HG02610 (cell line): ENCODE measurements around the gene PROKR1.
"Not testable (repeated sequence)": the region's sequence is repeated elsewhere in the genome, so short reads cannot be mapped to it uniquely, and the experiment has no call there.

Experiments used
- ATAC-seq: cut with Tn5 transposase; IDR thresholded peaks from one replicate; pipeline ENCODE4 v1.9.1; 2021; ENCODE audit warnings: mild to moderate bottlenecking, moderate library complexity; ENCODE audit not compliant: unreplicated experiment

PROKR1 gene

DNA sequence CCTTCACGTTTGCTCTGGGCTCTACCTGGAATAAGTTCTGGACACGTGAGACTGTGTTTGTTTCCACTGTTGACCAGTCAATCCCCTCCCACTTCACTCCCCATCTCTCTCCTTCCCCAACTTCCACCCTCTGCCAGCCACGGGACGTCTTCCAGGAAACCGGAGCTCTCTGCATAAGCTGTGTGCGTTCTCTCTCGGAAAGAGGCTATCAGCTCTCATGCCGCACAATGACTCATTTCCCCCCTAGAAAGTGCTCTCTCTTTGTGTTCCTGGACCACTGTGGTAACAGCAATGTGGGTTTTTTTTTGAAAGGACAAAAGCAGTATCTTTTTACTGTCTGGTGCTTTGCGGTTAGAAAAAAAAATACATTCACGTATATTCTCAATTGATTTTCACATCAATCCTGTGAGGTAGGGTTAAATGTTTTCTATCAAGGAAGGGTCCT is 10.2 kb downstream of the PROKR1 start:
- ATAC-seq = peak; percentile 90

DNA sequence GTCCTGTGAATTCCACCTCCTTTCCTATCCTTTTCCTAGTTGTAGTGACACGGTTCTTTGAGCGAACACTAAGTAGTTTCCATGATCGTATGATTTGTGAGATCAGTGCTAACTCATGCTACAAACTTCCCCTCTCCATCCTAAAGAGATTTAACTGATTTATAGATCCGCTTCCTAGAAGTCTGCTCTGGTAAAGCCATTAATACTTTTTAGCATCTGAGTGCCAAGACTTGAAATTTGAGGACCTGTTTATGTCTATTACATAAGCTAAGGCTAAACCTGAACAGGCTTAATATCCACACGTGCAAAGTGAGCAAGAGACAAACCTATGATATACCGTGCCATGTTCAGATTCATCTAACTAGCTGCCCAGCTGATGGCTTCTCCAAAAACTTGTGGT is 14.9 kb downstream of the PROKR1 start:
- ATAC-seq = no peak

DNA sequence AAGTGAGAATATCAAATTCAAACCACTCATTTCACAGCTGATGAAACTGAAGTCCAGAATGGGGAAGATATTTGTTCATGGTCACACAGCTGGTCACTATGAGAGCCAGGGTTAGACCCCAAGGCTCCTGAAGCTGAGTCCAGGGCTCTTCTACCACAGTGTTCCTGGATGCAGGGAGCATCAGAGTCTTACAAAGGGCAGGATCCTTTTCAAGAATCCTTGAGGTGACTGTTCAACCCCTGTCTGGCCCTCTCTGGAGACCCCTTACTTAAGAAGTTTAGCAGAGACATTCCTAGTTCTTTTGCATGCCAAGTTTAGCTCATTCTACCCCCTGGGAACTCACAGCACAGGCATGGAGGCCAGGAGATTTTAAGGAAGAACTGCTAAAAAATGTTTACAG is 15.7 kb downstream of the PROKR1 start:
- no peak for ATAC-seq

DNA sequence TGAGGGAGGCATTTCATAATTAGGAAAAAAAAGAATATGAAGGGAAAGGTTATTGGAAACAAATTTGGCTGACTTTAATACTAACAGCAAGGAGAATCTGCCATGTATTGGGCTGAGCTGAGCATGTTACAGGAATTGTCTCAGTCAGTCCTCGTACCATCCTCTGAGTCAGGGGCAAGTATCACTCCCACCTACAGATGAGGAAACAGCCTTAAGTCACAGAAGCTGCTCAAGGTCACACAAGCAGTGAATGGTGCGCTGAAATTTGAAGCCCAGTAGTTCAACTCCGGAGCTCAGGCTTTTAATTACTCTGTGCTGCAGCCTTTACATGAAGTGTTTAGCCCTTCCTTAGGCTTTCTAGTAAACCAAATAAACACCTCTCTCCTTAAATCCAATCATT is 17.3 kb downstream of the PROKR1 start:
- no peak for ATAC-seq

DNA sequence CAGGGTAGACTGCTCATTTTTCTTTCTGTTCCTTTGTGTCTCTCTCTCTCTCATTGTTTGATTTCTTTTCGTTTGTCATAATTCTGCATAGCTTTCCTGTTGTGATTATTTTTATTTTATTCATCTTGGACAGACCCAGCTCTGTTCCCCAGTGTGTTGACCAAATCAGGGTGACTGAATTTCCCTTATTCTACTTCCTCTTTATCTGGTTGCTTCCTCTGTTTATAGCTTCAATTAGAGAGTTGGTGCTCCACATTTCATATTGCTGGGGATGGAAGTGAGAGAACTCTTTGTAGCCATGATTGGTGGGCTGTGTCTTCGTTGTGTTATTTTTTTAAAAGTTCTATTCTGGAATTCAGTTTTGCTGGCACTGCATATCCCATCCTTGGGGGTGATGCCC is 19.1 kb downstream of the PROKR1 start:
- ATAC-seq = no peak

DNA sequence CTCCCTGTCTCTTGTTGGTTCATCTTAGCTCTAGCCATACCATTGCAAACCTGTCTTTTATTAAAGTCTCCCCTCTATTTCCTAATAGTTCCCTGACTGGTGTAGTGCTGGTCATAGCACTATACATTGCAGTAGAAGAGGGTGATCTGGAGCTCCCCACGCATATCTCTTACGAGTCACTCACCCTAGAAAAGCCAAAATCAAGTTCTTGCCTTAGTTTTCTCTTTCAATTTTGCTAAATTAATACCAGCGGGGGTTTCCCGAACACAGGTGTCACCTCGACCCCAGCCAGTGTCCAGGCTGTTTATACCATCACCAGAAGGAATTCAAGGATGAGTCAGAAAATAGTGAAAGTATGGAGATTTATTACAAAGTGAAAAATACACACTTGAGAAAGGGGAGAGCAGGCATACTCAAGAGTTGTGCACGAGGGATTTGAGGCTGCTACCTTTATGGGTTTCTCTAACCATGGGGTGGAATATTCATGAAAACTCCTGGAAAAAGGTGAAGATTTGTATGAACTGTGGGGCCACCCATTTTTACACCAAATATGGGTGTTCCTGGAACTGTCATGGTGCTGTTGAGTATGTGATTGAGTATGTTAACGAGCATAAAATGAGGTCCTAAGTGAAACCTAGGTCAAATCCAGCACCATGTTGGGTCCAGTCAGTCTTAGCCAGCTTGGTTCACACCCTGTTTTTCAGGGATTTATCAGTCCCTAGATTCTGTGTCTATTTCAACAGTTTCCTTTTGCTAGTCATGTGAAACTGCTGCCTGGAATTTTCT is 20.2 kb downstream of the PROKR1 start:
- ATAC-seq = no peak

DNA sequence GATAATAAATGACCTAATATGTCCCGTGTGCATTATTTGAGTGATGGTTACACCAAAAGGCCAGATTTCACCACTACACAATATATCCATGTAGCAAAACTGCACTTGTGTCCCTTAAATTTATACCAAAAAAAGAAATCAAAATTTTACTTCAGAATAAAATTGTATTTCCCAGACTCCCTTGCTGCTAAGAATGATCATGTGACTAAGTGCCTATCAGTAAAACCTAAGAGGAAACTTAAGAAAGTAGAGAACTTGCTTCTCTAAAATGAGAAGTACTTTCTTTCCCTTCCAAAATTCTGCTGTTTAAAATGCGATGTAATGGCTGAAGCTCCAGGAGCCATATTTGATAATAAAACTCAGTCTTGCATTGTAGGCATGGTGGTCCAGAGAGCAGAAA is 24.0 kb downstream of the PROKR1 start:
- ATAC-seq = no peak

DNA sequence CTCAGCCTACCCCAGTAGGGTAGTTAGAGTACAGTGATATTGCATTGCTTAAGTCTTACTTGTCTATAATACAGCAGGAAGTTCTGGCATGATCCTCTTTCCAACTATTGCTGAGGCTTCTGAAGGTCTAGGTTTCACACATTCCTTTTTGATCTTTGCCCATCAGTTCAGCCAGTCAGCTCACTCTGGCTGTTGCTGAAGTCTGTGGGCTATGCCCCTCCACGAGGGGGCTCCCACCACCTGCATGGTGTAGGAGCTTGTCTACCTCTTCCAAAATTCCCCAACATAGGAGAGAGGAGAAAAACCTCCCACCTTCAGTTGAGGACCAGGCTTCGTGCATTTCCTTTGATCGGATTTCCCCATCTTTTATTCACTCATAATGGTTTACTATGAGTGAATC is 26.3 kb downstream of the PROKR1 start:
- no peak for ATAC-seq

DNA sequence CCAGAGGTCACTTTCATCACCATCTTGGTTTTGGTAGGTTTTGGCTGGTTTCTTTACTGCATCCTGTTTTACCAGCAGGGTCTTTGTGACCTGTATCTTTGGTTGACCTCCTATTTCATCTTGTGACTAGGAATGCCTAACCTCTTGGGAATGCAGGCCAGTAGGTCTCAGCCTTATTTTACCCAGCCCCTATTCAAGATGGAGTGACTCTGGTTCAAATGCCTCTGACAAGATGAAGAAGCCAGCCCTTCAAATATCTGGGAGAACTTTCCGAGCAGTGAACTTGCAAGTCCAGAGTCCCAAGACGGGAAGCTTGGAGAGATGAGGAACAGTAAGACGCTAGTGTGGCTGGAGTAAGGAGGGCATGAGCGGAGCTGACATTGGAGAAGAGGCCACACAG is 28.6 kb downstream of the PROKR1 start:
- ATAC-seq = no peak

DNA sequence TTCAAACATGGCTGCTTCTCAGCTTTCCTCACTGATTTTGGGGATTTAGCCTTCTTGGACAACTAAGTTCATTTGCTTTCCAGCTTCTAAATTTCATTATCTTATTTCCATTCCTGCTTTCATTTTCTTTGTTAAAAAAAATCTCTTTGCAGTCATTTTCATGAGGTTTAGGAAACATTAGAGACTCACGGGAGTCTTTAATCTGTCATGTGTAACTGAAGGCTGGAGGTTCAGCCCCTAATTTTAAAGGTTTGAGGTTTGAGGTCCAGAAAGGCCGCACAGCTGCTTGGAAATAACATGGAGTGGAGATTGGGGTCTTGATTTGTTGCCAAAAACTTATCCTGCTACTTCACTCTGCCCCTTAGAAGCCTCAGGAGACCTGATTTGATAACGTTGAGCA is 30.3 kb downstream of the PROKR1 start:
- ATAC-seq = no peak

DNA sequence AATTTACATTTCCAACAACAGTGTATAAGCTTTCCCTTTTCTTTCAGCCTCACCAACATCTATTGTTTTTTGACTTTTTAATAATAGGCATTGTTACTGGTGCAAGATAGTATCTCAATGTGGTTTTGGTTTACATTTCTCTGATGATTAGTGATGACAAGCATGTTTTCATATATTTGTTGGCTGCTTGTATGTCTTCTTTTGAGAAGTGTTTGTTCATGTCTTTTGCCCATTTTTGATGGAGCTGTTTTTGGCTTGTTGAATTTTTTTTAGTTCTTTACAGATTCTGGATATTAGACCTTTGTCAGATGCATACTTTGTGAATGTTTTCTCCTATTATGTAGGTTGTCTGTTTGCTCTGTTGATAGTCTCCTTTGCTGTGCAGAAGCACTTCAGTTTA is 32.1 kb downstream of the PROKR1 start:
- no peak for ATAC-seq

DNA sequence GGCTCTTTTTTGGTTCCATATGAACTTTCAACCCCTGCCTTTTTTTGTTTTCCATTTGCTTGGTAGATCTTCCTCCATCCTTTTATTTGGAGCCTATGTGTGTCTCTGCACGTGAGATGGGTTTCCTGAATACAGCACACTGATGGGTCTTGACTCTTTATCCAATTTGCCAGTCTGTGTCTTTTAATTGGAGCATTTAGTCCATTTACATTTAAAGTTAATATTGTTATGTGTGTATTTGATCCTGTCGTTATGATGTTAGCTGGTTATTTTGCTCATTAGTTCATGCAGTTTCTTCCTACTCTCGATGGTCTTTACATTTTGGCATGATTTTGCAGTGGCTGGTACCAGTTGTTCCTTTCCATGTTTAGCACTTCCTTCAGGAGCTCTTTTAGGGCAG is 34.5 kb downstream of the PROKR1 start:
- ATAC-seq = not testable (repeated sequence)

DNA sequence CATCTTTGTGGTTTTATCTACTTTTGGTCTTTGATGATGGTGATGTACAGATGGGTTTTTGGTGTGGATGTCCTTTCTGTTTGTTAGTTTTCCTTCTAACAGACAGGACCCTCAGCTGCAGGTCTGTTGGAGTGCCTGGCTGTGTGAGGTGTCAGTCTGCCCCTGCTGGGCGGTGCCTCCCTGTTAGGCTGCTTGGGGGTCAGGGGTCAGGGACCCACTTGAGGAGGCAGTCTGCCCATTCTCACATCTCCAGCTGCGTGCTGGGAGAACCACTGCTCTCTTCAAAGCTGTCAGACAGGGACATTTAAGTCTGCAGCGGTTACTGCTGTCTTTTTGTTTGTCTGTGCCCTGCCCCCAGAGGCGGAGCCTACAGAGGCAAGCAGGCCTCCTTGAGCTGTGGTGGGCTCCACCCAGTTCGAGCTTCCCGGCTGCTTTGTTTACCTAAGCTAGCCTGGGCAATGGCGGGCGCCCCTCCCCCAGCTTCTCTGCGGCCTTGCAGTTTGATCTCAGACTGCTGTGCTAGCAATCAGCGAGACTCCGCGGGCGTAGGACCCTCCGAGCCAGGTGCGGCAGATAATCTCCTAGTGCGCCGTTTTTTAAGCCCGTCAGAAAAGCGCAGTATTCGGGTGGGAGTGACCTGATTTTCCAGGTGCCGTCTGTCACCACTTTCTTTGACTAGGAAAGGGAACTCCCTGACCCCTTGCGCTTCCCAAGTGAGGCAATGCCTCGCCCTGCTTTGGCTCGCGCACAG is 36.0 kb downstream of the PROKR1 start:
- not testable (repeated sequence) for ATAC-seq

DNA sequence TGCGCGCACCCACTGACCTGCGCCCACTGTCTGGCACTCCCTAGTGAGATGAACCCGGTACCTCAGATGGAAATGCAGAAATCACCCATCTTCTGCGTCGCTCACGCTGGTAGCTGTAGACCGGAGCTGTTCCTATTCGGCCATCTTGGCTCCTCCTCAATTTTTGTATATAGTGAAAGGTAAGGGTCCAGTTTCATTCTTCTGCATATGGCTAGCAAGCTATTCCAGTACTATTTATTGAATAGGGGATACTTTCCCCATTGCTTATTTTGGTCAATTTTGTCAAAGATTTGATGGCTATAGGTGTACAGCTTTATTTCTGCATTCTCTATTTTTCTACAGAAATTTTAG is 36.5 kb downstream of the PROKR1 start:
- not testable (repeated sequence) for ATAC-seq

DNA sequence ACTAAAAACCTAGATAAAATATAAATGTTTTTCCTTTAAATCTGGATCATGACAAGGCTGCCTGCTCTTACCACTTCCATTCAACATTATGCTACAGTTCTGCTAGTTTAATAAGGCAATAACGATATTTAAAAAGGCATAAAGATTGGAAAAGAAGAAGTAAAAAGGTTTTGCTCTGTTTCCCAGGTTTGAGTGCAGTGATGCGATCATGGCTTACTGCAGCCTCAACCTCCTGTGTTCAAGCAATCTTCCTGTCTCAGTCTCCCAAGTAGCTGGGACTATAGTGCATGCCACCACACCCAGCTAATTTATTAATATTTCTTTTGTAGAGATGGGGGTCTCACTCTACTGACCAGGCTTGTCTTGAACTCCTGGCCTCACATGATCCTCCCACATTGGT is 40.8 kb downstream of the PROKR1 start:
- ATAC-seq = no peak

DNA sequence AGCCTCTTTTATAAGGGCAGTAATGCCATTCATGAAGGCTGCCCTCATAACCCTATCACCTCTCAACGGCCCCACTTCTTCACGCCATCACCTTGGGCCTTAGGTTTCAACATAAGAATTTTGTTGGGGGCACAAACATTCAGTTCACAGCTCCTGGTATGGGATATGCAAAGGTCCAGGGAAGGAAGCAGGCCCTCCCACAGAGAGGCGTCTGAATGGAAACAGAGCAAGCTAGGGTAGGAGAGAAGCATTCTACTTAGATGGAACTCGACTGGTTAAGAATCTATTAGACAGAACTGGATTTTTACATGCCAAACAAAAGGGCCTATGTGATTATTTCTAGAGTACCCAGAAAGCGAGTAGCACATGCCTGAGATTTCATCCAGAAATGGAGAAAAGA is 42.8 kb downstream of the PROKR1 start:
- no peak for ATAC-seq

DNA sequence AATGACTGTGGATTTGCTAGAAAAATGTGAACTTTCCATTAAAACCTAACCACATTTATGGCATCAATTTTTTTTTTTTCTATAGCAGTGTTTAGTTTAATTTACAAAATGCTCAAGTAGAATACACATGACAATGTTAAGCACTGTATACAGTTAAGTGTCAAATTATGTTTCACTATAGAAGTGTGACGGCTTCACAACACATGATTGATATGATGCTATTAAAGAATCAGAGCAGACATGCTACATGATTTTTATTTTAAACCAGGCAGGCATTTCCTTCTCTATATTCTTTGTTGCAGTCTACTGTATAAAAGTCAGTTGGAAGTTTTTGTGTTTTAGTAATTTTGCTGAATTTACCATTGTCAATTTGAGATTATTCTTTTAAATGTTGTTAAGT is 43.6 kb downstream of the PROKR1 start:
- ATAC-seq = no peak

DNA sequence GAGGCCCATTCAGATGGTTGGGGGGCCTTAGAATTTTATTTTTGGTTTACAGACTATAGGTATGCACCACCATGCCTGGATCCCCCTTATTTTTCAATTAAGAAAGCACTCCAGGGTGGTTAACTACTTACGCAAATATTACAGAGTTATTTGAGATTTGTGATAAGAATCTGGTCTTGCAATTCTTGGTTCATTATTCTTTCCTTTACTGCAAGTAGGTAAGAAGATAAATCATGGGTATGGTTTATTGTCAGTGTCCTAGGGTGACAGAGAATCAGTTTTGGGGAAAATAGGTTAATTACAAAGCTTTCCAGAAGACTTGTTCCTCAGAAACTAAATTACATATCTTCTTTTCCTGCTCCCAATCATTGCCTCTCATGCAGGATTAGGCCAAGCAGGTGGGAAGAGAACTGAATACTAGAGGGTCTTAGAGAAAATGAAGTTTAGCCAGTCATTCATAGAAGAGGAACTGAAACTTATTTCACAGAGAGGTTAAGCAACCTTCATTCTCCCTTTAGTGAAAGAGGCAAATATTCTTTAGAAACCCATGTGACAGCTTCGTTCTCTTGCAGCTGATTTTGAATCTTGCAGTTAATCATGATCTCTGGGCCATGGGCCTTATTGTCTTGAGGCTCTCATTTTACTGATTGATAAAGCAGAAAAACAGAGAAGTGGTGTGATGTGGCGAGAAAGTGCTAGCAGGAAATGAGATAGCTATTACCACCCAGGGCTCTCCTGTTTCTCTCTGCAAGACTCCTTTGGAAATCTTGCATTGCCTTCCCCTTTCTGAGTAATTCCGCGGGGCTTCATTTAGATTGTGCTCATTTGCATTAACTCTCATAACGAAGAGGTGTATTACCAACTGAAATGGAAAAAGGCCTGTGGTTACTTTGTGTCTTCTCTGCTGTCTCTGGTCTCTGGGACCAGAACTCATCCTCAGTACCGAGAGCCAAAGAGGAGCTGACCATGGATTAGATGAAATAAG is 46.5 kb downstream of the PROKR1 start:
- peak; percentile 96 for ATAC-seq

DNA sequence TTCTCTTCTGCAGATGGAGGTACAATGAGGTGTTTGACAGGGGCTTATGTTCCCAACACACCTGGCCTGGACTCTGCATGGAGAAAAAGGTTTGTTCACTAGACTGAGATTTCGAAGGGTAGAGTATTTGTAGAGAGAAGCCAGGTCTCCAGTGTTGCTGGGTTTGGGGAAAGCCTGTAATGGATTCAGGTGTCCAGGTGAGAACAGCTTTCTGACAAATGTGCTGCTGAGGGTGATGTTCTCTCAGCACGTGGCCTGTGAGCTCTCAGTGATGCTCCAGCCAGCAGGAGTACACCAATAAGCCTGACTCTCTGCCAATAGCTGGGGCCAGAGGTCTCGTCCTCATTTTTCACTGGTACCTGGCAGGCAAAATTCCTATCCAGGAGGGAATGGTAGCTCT is 47.5 kb downstream of the PROKR1 start:
- no peak for ATAC-seq

DNA sequence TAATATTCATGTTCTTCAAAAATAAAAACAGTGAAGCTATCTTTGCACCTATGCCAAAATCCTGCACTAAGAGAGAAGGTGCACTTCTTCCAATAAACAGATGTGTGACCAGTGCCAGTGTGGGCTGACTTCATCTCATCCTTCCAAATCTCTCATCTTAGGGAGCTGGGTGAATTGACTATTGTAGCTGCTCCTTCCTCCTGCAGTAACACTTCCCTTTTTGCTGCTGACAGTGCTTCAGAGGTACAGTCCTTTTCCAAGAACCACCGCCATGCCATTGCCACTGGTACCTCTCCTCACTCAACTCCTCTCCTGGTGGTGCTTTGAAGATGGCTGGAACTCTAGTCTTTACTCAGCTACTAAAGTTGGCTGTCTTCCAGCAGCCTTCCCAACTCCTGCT is 49.1 kb downstream of the PROKR1 start:
- ATAC-seq = no peak

DNA sequence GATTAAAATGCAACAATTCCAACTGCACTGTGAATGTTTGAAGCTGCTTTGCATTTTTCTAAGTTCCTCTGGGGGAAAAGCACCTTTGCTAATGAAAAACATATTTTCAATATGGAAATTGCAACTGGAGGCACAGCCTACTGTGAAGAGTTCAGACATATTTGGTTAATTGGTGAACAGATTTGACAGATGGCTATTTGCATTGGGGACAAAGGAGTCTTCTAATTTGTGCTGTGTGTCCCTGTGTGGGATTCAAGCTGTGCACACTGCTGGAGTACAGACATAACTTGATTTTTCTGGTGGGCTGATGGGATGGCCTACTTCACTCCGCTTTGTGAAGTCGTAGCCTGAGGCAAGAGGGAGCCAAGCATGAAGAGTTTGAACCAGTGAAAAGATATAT is 50.6 kb downstream of the PROKR1 start:
- no peak for ATAC-seq
